Kidney tubule cell (primary cell): Measurements from ENCODE around the gene TANGO2.

Experiments used
- DNase-seq: peaks from one replicate; pipeline ENCODE4 v3.0.0-alpha.2; 2018; ENCODE audit warnings: low spot score

Gene TANGO2

GRCh38 chr22:20044495-20045151 is 23.7 kb downstream of the TANGO2 start:
- DNase-seq: no peak

GRCh38 chr22:20046730-20047129 is 25.8 kb downstream of the TANGO2 start:
- DNase-seq: no peak

GRCh38 chr22:20051927-20052308 is 31.0 kb downstream of the TANGO2 start:
- no peak for DNase-seq

GRCh38 chr22:20052309-20053259 is 31.7 kb downstream of the TANGO2 start:
- no peak for DNase-seq

- no peak for DNase-seq
Observed at GRCh38 chr22:20053407-20054033, 32.6 kb downstream of the TANGO2 start.

- no peak for DNase-seq
Observed at GRCh38 chr22:20054034-20054427, 33.1 kb downstream of the TANGO2 start.

- DNase-seq: no peak
Observed at GRCh38 chr22:20054485-20054884, 33.6 kb downstream of the TANGO2 start.

- DNase-seq: no peak
Observed at GRCh38 chr22:20055144-20055543, 34.2 kb downstream of the TANGO2 start.

- DNase-seq: no peak
Observed at GRCh38 chr22:20055654-20056053, 34.7 kb downstream of the TANGO2 start.

- no peak for DNase-seq
Observed at GRCh38 chr22:20056161-20056560, 35.3 kb downstream of the TANGO2 start.

- no peak for DNase-seq
Observed at GRCh38 chr22:20056696-20057386, 35.9 kb downstream of the TANGO2 start.

- no peak for DNase-seq
Observed at GRCh38 chr22:20057596-20058268, 36.8 kb downstream of the TANGO2 start.

GRCh38 chr22:20058989-20059770 is 38.3 kb downstream of the TANGO2 start:
- no peak for DNase-seq

GRCh38 chr22:20060700-20061480 is 40.0 kb downstream of the TANGO2 start:
- DNase-seq: no peak

- DNase-seq: peak; percentile 24
Observed at GRCh38 chr22:20061481-20061861, 40.6 kb downstream of the TANGO2 start.

GRCh38 chr22:20062043-20062765 is 41.3 kb downstream of the TANGO2 start:
- DNase-seq: no peak

- peak; percentile 70 for DNase-seq
Observed at GRCh38 chr22:20062766-20063083, 41.8 kb downstream of the TANGO2 start.

- no peak for DNase-seq
Observed at GRCh38 chr22:20063271-20064139, 42.6 kb downstream of the TANGO2 start.

GRCh38 chr22:20064140-20064480 is 43.2 kb downstream of the TANGO2 start:
- DNase-seq: no peak
